Hematopoietic multipotent progenitor cell (in vitro differentiated cells): ENCODE measurements around the gene GPR152. TPM values are rescaled to one million over a fixed set of nuclear protein-coding genes. Genes with fewer than 3 reads are reported as not detected.

Source experiments
- DNase-seq, 3 donors: peaks; one replicate each; pipeline ENCODE4 v3.0.0-alpha.2; 2011 to 2015; ENCODE audit warnings: low read depth in 2 of 3, low spot score in 2 of 3
- total RNA-seq: library from RNA; depleted of rRNA; stranded (reverse); fragments of >200 nt; gene quantifications from one replicate; pipeline ENCODE4 v1.2.3, GENCODE V29; 2012

Gene GPR152
- total RNA-seq, 1 donor = 0.27 TPM

- DNase-seq = no peak
Observed at GRCh38 chr11:67442504-67443404, 9.8 kb downstream of the GPR152 start.

DNA sequence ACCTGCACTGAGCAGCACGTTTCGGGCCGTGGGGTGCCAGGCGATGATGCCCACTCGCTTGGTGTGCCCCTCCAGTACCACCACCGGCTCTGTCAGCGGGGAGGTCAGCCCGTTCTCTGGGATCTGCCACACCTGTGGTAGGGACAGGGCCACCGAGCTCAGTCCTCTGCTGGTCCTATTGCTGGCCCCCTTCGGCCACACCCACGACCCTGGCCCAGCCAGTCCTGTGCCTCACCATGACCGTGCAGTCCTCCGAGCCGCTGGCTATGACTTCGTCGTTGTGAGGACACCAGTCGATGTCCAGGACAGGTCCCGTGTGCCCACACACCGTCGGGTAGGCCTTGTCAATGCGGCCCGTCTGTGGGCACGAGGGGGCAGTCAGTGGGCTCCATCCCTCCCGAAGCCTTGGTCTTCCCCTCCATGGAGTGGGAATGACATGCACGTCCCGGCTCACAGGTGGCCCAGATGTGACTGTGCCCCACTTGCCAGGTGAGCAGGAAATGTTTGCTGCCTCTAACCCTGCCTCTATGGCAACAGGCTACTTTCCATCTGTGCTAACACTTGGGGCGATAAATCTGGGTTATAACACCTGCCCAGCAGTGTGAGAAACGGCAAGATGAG lies 10.7 kb downstream of the GPR152 start:
- no peak for DNase-seq

DNA sequence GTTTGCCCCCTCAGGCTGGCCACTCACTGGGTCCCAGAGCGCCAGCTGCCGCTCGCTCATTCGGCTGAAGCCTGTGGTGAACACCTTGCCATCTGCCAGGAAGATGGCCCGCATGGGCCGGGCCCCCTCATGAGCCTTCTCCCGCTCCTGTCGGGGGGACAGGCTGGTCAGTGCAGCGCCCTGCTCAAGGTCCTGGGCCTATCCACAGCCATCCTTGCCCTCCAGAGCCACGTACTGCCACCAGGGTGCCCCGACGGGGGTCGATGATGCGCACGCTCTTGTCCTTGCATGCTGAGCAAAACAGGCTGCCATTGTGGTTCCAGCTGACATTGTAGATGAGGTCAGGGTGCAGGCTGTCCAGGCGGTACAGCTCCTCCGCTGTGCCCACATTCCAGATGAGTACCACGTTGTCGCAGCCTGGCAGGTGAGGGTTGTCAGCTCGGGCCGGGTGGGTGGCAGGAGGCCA lies 11.4 kb downstream of the GPR152 start:
- DNase-seq = no peak

DNA sequence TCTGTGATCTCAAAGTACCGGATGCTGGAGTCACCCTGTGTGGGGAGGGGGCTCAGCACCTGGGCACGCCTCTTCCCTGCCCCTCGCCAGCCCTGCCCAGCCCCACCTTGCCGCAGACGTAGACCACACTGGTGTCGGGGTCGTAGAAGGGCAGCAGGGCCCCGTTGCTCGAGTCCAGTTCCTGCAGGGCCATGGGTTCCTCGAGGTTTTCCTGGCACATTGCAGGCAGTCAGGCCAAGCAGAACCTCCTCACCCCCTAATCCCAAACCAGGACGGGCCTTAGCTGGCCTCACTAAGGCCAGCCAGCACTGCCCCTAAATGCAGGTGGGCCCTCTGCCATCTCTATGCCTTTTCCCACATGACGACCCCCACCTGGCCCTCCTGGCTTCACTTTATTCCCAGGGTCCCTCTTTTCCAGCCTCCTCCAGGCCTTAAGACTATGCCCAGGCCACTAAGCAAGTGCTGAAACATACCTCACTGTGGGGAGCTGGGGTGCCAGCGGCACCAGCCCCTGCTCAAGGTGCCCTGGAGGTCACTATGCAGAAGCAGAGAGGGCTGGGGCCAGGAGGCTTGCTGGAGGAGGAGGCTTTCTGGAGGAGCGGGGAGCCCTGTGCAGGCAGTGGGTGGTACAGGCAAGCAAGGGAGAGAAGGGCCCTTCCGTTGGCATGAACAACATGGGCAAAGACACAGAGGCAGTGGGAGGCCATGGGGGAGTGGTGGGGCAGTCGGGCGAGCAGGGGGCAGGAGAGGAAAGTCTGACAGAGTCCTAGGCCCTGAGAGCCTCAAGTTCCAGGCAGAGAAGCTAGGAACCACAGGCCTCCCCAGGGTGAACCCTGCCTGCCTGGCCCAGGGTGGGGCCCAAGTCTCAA lies 12.1 kb downstream of the GPR152 start:
- DNase-seq = no peak

GRCh38 chr11:67439321-67440228 lies 13.0 kb downstream of the GPR152 start:
- peak in 1 of 3 donors; percentile 40 for DNase-seq

DNA sequence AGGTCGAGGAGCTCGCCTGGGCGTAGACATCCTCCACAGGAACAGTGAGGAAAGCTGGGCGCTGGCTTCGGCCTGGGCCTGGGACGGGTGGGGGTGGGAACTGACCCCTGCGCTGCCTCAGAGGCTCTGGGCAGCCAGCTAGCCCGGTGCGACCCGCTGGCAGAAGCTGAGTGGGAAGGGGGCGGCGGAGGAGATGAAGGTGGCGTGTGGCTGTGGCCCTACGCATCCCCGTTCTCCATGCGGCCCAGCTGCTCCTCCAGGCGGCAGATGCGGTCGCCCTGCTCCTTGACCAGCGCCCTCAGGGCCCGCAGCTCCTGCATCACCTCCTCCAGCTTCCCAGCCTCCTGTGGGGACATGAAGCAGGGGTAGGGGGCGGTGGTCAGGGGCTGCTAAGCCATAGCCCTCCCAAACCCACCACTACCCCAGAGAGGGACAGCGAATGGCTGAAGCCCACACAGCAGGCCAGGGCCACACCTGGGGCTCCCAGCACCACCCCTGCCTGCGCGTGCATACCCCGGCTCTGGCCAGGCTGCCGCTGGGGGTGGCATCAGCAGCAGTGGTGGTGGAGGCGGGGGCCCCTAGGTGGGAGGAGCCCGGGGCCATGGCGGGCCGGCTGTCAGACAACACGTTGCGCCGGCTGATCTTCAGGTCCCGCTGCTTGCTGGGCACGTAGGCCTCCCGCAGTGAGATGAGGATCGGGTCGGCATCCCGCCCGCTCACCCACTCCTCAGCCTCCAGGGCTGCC lies 14.2 kb downstream of the GPR152 start:
- no peak for DNase-seq

DNA sequence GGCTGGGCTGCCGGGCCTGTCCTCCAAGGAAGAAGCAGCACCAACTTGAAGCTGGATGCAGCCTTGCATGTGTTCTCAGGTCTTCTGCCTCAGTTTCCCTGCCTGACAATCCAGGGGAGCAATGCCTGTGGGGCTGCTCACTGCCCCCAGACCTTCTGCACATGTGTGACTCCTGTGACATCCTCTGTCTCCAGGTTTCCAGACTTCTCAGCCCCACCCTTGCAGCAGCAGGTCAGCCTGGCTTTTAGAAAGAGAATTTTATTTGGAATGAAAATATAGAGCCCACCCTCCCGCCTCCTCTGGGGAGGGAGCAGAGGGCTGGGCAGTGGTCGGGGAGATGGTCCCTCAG lies 14.7 kb downstream of the GPR152 start:
- no peak for DNase-seq

DNA sequence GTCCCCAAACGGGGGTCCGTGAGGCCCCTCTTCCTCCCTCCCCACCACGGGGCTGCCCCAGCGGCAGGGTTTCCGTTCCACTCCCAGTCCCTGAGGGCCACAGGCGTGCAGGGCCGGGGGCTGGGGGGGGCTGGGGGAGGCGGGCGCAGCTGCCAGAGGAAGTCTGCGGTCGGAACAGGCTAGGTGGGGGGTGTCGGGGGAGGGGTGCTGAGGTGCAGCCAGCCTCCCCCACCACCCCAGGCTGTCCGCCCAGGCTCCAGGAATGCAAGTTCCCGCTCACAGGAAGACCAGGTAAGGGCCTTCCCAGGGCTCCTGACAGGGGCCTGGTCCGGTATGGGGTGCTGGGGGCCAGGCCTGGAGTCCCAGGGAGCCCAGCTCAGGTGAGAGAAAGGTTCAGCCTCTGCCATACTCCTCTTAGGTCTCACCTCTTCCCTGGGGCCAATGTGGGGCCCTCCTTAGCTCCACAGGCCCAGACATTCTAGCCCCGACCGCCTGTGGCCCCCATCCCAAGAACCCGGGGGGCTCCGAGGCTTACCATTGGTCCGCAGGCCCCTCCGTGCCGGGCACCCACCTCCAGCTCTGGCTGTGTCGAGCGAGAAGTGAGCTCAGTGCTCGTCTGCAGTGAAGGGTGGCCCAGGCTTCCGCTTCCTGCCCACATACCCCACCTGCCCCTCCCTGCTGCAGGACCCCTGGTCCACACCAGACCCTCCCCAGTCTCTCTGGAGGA lies 15.3 kb downstream of the GPR152 start, which contains the start of gene PTPRCAP:
Gene PTPRCAP (minus strand): TSS at position 601 of the 727 bp plus-strand sequence. CDS start 63 bp downstream, at position 538.
- peak in 1 of 3 donors; percentile 62 for DNase-seq

GRCh38 chr11:67436459-67437081 lies 16.0 kb downstream of the GPR152 start:
- DNase-seq = peak in 1 of 3 donors; percentile 33

GRCh38 chr11:67435727-67436458 lies 16.6 kb downstream of the GPR152 start:
- DNase-seq = no peak

DNA sequence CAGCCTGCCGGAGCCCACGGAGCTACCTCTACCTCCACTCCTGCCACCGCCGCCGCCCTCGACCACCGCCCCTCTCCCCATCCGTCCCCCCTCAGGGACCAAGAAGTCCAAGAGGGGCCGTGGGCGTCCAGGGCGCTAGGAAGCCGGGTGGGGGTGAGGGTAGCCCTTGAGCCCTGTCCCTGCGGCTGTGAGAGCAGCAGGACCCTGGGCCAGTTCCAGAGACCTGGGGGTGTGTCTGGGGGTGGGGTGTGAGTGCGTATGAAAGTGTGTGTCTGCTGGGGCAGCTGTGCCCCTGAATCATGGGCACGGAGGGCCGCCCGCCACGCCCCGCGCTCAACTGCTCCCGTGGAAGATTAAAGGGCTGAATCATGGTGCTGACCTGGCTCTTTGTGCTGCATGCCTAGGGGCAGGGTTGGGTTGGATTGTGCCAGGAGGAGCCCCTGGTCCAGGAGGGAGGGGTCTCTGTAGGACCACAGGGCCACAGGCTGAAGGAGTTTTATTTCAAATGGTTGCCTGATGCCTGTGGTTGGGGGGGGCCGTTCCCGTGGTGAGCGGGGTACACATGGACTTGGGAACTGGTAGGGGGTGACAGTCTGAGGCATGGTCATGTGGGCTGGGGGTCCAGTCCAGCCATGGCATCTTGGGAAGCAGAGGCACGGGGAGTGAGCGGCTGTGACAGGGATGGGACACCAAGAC lies 17.4 kb downstream of the GPR152 start:
- DNase-seq = no peak

DNA sequence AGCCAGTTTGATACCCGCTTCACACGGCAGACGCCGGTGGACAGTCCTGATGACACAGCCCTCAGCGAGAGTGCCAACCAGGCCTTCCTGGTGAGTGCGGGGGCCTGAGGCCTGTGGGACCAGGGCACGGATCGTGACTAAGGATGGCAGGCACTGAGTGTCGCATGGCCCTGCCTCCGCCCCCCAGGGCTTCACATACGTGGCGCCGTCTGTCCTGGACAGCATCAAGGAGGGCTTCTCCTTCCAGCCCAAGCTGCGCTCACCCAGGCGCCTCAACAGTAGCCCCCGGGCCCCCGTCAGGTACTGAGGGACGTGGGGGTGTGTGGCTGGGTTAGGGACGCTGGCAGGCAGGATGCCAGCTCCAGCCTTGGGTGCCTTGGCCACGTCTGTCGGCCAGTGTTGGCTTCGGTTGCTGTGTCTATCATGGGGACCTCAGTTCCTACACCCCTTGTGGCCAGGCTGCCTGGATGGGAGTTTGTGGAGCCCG lies 18.1 kb downstream of the GPR152 start:
- no peak for DNase-seq

- no peak for DNase-seq
Observed at GRCh38 chr11:67433536-67434394, 18.8 kb downstream of the GPR152 start.

- no peak for DNase-seq
Observed at GRCh38 chr11:67432655-67433349, 19.7 kb downstream of the GPR152 start.
